Spleen (tissue), 11 donors: ENCODE results near the gene CCDC192. TPM values are rescaled to one million over a fixed set of nuclear protein-coding genes. Genes with fewer than 3 reads are reported as not detected.

ENCODE experiments used
- DNase-seq: peaks from one replicate; pipeline ENCODE4 v3.0.0-alpha.2; 2020
- H3K27ac ChIP-seq, 8 donors: fragments of 200-600 bp; sonication (generic) in 7 of 8; 1 replicate in 4 of 8; 2 replicates in 4 of 8; pipeline versions ENCODE4 v1.5.0 to v1.8.0; 2016 to 2021; ENCODE audit warnings: inconsistent platforms in 4 of 8, mild to moderate bottlenecking in 4 of 8, moderate library complexity in 1 of 8
- H3K27me3 ChIP-seq, 7 donors: fragments of 200-600 bp; sonication (generic) in 6 of 7; replicated peaks in 1 of 7; 1 replicate in 4 of 7; 2 replicates in 3 of 7; pipeline versions ENCODE4 v1.5.0 to v1.8.0; 2016 to 2021; ENCODE audit warnings: inconsistent platforms in 3 of 7, mild to moderate bottlenecking in 1 of 7
- H3K36me3 ChIP-seq, 6 donors: fragments of 200-600 bp; sonication (generic) in 5 of 6; 1 replicate in 4 of 6; 2 replicates in 2 of 6; pipeline versions ENCODE4 v1.5.0 to v1.8.0; 2016 to 2021; ENCODE audit warnings: inconsistent platforms in 2 of 6
- H3K4me1 ChIP-seq, 6 donors: fragments of 200-600 bp; sonication (generic) in 5 of 6; 1 replicate in 3 of 6; 2 replicates in 3 of 6; pipeline versions ENCODE4 v1.5.0 to v1.8.0; 2016 to 2021; ENCODE audit warnings: inconsistent platforms in 3 of 6
- H3K4me3 ChIP-seq, 8 donors: fragments of 200-600 bp; sonication (generic) in 7 of 8; 1 replicate in 4 of 8; 2 replicates in 4 of 8; pipeline versions ENCODE4 v1.5.0 to v1.8.0; 2016 to 2021; ENCODE audit warnings: inconsistent platforms in 4 of 8, mild to moderate bottlenecking in 4 of 8, moderate library complexity in 2 of 8
- H3K9me3 ChIP-seq, 8 donors: fragments of 200-600 bp; sonication (generic) in 7 of 8; 1 replicate in 4 of 8; 2 replicates in 4 of 8; pipeline versions ENCODE4 v1.5.0 to v1.8.0; 2016 to 2021; ENCODE audit warnings: inconsistent platforms in 4 of 8
- POLR2A ChIP-seq, 3 donors: fragments of 450-650 bp; IDR thresholded peaks; one replicate each; pipeline ENCODE4 v1.5.1; 2017; ENCODE audit warnings: antibody characterized with exemption in 3 of 3, mild to moderate bottlenecking in 1 of 3
- POLR2AphosphoS5 ChIP-seq, 3 donors: sonication (generic); formaldehyde crosslinking; IDR thresholded peaks; one replicate each; pipeline ENCODE4 v1.5.1; 2017; ENCODE audit warnings: antibody characterized with exemption in 3 of 3
- WGBS, 5 donors: extraction: QIAGEN DNeasy Blood & Tissue Kit in 3 of 5; methylation state at CpG; one replicate each; pipeline versions ENCODE4 v1.1.5 to v1.1.7; 2013 to 2018; 5-methylcytosine and 5-hydroxymethylcytosine counted together
- intact Hi-C: fragments of 100-400 bp; cut with DNase I; formaldehyde crosslinking; loops from one replicate; pipeline ENCODE4 v1.15.0; 2023; ENCODE audit warnings: low total_unique reads
- polyA plus RNA-seq, 3 donors: library from polyadenylated mRNA; stranded (reverse); fragments of 200-250 nt; gene quantifications; one replicate each; pipeline ENCODE4 v1.2.1, GENCODE V29; 2013
- total RNA-seq, 7 donors: library from RNA; depleted of rRNA in 3 of 7; stranded (reverse); fragments of >200 nt in 3 of 7; fragmentation: NEBNext Ultra II Directional in 4 of 7; extraction: Animal tissue kit (Norgen Biotek cat#: 25700) in 4 of 7; gene quantifications; one replicate each; pipeline versions ENCODE4 v1.1.0 to v1.2.1, GENCODE V29; 2016 to 2021
- TF ChIP-seq, protein P1 (sequence below), 11 experiments: fragments of 200-600 bp in 7 of 11; fragments of 450-650 bp in 4 of 11; sonication (generic) in 4 of 11; IDR thresholded peaks in 8 of 11; conservative IDR thresholded peaks in 3 of 11; 1 replicate in 7 of 11; 2 replicates in 4 of 11; pipeline versions ENCODE4 v1.4.0 to v1.8.0; 2016 to 2021; ENCODE audit warnings: antibody characterized with exemption in 11 of 11, inconsistent platforms in 4 of 11, mild to moderate bottlenecking in 1 of 11
- donor health status: healthy with polysubstance abuse.
- donor health status: DM: no; HTN: no; CAD: no; lungs with moderate emphysema.
- donor health status: DM: no; HTN: no; CAD: no.
- donor health status: Bipolar disorder and iron deficiency.
- donor health status: healthy.
- donor health status: DM: no; HTN: no; CAD: no.
- donor health status: DM: yes; HTN: yes; CAD: no.

The CCDC192 gene
- total and polyA plus RNA-seq, 10 donors: not detected

DNA sequence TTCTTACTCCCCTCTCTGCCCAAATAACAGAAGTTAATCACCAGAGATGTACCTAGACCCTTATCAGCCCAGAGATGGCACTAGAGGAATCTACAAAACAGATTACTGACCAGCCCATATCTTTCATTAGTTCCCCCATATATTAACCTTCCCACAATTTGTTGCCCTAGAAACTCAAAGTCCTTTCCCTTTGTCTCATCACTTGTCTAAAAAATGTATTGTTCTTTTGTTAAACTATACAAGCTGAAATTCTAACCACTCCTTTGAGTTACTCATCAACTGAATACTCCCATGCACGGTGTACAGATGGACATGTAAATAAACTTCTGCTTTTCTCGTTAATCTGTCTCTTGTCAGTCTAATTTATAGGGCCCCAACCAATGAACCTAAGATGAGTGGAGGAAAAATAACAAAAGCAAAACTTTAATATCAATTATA is 130.9 kb downstream of the CCDC192 start:
- H3K9me3 ChIP-seq: peaks cover 0 to 4% (median 0%) of the 10 kb centered on the region in 8 donors
- no peaks in the 10 kb centered on the region for H3K36me3 ChIP-seq
- WGBS, 5 donors: 19 to 32% (median 27%) methylated on average over 2 of the region's 2 CpGs
- no peak overlapping the region for H3K27ac ChIP-seq
- TF ChIP-seq POLR2AphosphoS5 (IDR thresholded peaks at IDR 0.05): no peak
- intact Hi-C loops: no loop called here
- H3K27me3 ChIP-seq: no peaks in the 10 kb centered on the region
- no peaks in the 10 kb centered on the region for H3K4me1 ChIP-seq
- no peak overlapping the region for H3K4me3 ChIP-seq
- DNase-seq: no peak

DNA sequence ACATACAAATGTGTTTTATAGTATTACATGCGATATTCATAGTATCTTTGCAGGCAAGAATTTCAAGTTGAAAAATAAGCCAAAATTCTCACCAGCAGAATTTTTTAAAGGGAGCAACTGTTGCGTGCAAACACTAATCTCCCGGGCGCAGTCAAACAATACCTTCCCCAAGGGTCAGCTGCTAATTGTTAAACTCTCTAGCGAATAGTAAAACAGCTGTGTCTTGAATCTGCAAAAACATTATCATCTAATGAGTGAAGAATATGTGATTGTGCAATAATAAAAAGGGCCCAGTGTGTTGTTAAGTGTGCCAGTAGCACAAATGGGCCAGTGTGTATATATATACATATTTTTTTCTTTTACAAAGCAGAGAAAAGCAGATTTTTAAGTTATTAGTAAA is 131.4 kb downstream of the CCDC192 start:
- intact Hi-C loops: no loop called here
- WGBS, 5 donors: 88 to 93% (median 91%) methylated on average over 5 of the region's 5 CpGs
- Histone ChIP-seq H3K36me3 (no peaks in the 10 kb centered on the region), H3K4me1 (no peaks in the 10 kb centered on the region), H3K27ac (no peak overlapping the region), H3K4me3 (no peak overlapping the region), H3K9me3 (peaks cover 0 to 4% (median 0%) of the 10 kb centered on the region in 8 donors), H3K27me3 (no peaks in the 10 kb centered on the region)
- no peak for DNase-seq
- TF ChIP-seq POLR2AphosphoS5 (IDR thresholded peaks at IDR 0.05): no peak
- no peak for TF ChIP-seq POLR2A (IDR thresholded peaks at IDR 0.05)
- TF ChIP-seq, protein P1, sequence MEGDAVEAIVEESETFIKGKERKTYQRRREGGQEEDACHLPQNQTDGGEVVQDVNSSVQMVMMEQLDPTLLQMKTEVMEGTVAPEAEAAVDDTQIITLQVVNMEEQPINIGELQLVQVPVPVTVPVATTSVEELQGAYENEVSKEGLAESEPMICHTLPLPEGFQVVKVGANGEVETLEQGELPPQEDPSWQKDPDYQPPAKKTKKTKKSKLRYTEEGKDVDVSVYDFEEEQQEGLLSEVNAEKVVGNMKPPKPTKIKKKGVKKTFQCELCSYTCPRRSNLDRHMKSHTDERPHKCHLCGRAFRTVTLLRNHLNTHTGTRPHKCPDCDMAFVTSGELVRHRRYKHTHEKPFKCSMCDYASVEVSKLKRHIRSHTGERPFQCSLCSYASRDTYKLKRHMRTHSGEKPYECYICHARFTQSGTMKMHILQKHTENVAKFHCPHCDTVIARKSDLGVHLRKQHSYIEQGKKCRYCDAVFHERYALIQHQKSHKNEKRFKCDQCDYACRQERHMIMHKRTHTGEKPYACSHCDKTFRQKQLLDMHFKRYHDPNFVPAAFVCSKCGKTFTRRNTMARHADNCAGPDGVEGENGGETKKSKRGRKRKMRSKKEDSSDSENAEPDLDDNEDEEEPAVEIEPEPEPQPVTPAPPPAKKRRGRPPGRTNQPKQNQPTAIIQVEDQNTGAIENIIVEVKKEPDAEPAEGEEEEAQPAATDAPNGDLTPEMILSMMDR (IDR thresholded peaks at IDR 0.05 in 8 of 11, conservative IDR thresholded peaks at IDR 0.05 in 3 of 11): no peak

DNA sequence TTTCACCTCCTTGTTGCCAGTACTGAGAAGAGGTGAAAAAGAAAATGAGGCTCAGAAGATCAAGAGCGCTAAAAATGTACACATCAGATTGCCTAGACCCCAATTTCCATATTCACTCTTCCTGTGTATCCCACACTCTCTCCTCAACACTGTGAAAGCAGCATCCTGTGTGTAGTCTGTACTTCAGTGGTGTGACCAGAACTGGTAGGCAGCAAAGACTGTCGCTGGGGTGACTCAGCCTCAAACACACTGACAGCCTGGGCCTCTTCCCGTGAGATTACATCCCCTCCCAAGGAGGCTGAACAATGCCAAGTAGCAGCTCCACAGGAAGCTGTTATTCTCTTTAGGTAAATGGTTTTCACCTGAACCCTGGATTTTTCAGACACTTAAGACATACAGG is 135.5 kb downstream of the CCDC192 start:
- H3K4me1 ChIP-seq: peaks cover 0 to 5% (median 0%) of the 10 kb centered on the region in 6 donors
- H3K9me3 ChIP-seq: peaks cover 0 to 4% (median 0%) of the 10 kb centered on the region in 8 donors
- no peaks in the 10 kb centered on the region for H3K27me3 ChIP-seq
- DNase-seq: no peak
- WGBS, 5 donors: 50 to 60% (median 55%) methylated on average over 3 of the region's 3 CpGs
- no peak overlapping the region for H3K4me3 ChIP-seq
- intact Hi-C loops: no loop called here
- H3K27ac ChIP-seq: no peak overlapping the region
- TF ChIP-seq, protein P1 (IDR thresholded peaks at IDR 0.05 in 8 of 11, conservative IDR thresholded peaks at IDR 0.05 in 3 of 11): no peak
- TF ChIP-seq POLR2A (IDR thresholded peaks at IDR 0.05): no peak
- TF ChIP-seq POLR2AphosphoS5 (IDR thresholded peaks at IDR 0.05): no peak
- no peaks in the 10 kb centered on the region for H3K36me3 ChIP-seq

DNA sequence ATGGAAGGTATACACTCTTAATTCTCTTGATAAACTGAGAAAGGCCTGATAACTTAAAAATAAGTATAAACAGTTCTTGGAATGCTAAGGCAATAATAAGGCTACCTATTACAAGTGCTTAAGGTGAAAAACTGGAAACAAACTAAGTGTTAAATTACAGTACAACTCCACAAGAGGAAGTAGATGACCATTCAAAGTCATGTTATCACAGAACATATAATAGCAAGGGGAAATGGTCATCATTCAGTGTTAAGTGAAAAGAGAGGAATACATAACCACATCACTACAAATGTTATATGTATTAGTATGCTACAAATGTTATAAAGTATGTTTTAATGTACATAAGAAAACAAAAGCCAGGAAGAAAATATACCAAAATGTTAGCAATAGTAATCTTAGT is 135.9 kb downstream of the CCDC192 start:
- Histone ChIP-seq H3K4me1 (peaks cover 0 to 5% (median 0%) of the 10 kb centered on the region in 6 donors), H3K27ac (no peak overlapping the region), H3K36me3 (no peaks in the 10 kb centered on the region), H3K27me3 (no peaks in the 10 kb centered on the region), H3K9me3 (peaks cover 0 to 4% (median 0%) of the 10 kb centered on the region in 8 donors), H3K4me3 (no peak overlapping the region)
- intact Hi-C loops: no loop called here
- TF ChIP-seq POLR2AphosphoS5 (IDR thresholded peaks at IDR 0.05) (no peak), POLR2A (IDR thresholded peaks at IDR 0.05) (no peak)
- TF ChIP-seq, protein P1 (IDR thresholded peaks at IDR 0.05 in 8 of 11, conservative IDR thresholded peaks at IDR 0.05 in 3 of 11): no peak
- no peak for DNase-seq
